ENCODE measurements around the gene AMY2B. TPM values are rescaled to one million over a fixed set of nuclear protein-coding genes. Genes with fewer than 3 reads are reported as not detected.

Gene AMY2B
- total RNA-seq, result 0.65 and 3.6 TPM in 2 replicates

DNA sequence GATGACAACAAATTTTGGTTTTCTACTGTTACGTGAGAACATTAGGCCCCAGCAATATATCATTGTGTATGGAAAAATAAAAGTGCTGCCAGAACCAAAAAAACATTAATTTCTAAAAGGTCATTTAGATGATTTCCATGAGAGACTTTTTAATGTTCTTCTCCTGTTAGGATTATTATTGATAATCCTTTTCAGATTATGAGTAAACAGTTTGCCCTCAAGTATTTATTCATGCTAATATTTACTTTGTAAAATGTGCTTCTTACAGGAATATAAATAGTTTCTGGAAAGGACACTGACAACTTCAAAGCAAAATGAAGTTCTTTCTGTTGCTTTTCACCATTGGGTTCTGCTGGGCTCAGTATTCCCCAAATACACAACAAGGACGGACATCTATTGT lies at the start of gene AMY2B:
AMY2B (plus strand) TSS at position 301 of the 400 bp plus-strand sequence; CDS start at position 315, 14 bp downstream.

DNA sequence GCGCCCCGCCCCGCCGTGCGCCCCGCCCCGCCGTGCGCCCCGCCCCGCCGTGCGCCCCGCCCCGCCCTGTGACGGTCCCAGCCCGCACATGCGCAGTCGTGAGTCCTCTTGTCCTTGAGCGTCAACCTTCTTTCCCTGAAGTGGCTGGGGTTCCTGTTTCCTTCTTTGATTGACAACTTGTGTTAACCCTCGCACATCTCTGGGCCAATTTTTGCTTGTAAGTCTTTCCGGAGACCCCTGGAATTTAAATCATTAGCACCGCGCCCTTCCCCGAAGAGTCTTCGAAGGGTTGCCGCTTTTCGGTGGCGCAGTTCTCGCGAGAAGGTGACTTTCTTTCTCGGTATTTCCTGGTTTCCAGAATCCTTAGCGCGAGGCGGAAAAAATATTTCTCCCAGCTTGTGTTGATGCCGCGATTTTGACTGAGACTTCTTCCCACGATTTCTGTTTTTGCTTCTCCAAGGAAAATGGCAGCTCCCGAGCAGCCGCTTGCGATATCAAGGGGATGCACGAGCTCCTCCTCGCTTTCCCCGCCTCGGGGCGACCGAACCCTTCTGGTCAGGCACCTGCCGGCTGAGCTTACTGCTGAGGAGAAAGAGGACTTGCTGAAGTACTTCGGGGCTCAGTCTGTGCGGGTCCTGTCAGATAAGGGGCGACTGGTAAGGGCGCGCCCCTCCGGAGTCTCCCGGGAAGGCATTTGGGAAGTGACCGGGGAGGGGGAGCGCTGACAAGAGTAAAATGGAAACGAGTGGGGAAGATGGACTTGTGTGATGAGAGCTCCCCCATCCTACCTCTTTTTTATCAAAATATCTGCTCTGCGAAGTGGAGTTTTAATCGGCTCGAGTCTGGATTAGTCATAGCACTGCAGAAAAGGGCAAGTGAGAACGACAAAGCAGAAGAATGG lies 45.5 kb upstream of the AMY2B start, which contains the start of gene RNPC3:
RNPC3 (plus strand) TSS at position 93 of the 901 bp plus-strand sequence; CDS start at position 465, 372 bp downstream.

DNA sequence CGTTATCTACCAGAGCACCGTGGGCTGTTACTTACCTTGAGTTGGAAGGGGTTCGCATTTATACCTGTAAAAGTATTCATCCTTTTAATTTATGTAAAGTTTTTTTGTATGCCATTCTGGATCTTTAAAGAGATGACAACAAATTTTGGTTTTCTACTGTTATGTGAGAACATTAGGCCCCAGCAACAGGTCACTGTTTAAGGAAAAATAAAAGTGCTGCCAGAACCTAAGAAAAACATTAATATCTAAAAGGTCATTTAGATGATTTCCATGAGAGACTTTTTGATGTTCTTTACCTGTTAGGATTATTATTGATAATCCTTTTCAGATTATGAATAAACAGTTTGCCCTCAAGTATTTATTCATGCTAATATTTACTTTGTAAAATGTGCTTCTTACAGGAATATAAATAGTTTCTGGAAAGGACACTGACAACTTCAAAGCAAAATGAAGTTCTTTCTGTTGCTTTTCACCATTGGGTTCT lies 45.6 kb downstream of the AMY2B start, which contains the start of gene AMY2A:
AMY2A (plus strand) TSS at position 434 of the 484 bp plus-strand sequence; CDS start at position 448, 14 bp downstream.

Other genes starting within 250 kb of the AMY2B start
- 1.8 and 15.7 TPM in 2 replicates for gene RNPC3, start 45.9 kb upstream of the AMY2B start, total RNA-seq
- not detected in 2 replicates for gene AMY2A, start 45.8 kb downstream of the AMY2B start, total RNA-seq
- gene AMY1A, start 84.2 kb downstream of the AMY2B start, total RNA-seq, result not detected in 2 replicates
- gene AMY1B, start 124.6 kb downstream of the AMY2B start, total RNA-seq, result not detected in 2 replicates
- not detected in 2 replicates for gene AMY1C, start 178.3 kb downstream of the AMY2B start, total RNA-seq